Glomerular endothelial cell (primary cell): ENCODE measurements around the gene ADGRL3. TPM values are rescaled to one million over a fixed set of nuclear protein-coding genes. Genes with fewer than 3 reads are reported as not detected.
"Not testable (repeated sequence)": the region's sequence is repeated elsewhere in the genome, so short reads cannot be mapped to it uniquely, and the experiment has no call there.

Experiments used
- DNase-seq: peaks from one replicate; pipeline ENCODE4 v3.0.0-alpha.2; 2011; ENCODE audit warnings: low read depth, low spot score; ENCODE audit errors: extremely low read depth
- total RNA-seq: library from RNA; depleted of rRNA; stranded (reverse); fragments of >200 nt; gene quantifications from 2 replicates; pipeline ENCODE4 v1.2.3, GENCODE V29; 2015

The ADGRL3 gene
- total RNA-seq, 1 donor from 2014 or later, result 1.1 TPM

GRCh38 chr4:61714387-61714911 lies 514.3 kb downstream of the ADGRL3 start:
- no peak for DNase-seq

DNA sequence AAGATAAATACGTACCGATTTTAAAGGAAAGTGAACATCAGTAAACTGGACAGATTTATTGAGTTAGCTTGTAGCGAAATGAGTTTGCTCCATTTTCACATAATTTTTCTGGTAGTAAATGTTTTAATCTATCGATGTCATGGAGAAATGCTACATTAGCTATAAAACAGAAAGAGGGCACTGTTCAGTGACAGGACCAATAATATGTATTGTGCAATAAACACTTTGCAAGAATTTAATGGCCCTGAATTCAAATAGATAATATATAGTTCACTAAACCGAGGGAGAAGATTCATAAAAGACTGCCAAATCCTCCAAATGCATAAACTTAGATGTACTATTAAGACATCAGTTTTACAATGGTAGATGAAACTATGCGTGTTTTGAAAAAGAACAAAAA lies 516.3 kb downstream of the ADGRL3 start:
- no peak for DNase-seq

GRCh38 chr4:61723492-61723891 lies 523.4 kb downstream of the ADGRL3 start:
- no peak for DNase-seq

DNA sequence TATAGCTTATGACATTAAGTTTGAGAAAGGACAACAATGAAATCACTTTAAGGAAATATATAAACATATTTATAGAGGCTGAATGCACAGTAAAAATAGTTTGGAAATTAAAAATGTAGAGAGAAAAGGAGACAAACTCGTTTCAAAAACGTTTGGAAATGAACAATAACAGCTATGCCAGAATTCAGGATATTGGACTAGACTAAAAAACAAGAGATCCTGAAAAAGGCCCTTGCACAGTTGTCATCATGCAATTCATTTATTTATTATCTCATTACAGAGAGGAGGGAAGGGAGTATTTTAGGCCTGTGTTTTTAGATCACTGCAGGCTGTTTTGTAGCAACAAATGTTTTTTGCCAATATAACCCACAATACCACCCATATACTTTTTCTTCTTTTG lies 527.2 kb downstream of the ADGRL3 start:
- no peak for DNase-seq

- DNase-seq, result no peak
These were observed 534.3 kb downstream of the ADGRL3 start for GRCh38 chr4:61734409-61734808.

GRCh38 chr4:61739887-61740286 lies 539.8 kb downstream of the ADGRL3 start:
- DNase-seq, result no peak

GRCh38 chr4:61740886-61741285 lies 540.8 kb downstream of the ADGRL3 start:
- no peak for DNase-seq

- DNase-seq, result no peak
These were observed 541.4 kb downstream of the ADGRL3 start for GRCh38 chr4:61741327-61742096.

GRCh38 chr4:61750810-61751209 lies 550.7 kb downstream of the ADGRL3 start:
- no peak for DNase-seq

- no peak for DNase-seq
These were observed 552.5 kb downstream of the ADGRL3 start for GRCh38 chr4:61752617-61753016.

DNA sequence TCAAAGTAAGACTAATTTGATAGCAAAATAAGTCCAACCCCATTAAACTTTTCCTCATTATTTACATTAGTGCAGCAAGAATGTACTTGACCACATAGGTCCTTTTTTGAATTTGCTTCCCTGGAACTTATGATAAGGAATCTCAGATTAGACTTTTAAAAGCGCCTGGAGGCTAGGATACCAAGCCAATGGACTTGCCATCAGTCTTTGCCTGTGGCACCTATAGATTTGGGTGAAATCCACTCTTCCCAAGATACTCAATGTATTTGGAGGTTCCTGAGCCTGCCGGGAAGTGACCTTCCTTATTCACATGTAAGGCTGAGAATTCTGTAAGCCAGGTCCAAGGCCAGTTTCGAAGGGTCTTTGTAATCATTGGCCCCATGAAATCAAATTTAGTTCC lies 553.6 kb downstream of the ADGRL3 start:
- DNase-seq, result no peak

GRCh38 chr4:61756937-61757336 lies 556.8 kb downstream of the ADGRL3 start:
- DNase-seq, result not testable (repeated sequence)

GRCh38 chr4:61757983-61758382 lies 557.9 kb downstream of the ADGRL3 start:
- not testable (repeated sequence) for DNase-seq

- not testable (repeated sequence) for DNase-seq
These were observed 558.5 kb downstream of the ADGRL3 start for GRCh38 chr4:61758596-61758995.

- not testable (repeated sequence) for DNase-seq
These were observed 559.1 kb downstream of the ADGRL3 start for GRCh38 chr4:61759245-61759644.

GRCh38 chr4:61759885-61760284 lies 559.8 kb downstream of the ADGRL3 start:
- not testable (repeated sequence) for DNase-seq

DNA sequence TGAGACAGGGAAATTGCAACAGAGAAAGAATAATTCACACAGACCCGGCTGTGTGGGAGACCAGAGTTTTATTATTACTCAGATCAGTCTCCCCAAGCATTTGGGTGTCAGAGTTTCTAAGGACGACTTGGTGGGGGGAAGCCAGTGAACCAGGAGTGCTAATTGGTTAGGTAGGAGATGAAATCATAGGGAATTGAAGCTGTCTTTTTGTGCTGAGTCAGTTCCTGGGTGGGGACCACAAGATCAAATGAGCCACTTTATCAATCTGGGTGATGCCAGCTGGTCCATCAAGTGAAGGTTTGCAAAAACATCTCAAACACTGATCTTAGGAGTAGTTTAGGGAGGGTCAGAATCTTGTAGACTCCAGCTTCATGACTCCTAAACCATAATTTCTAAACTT lies 560.7 kb downstream of the ADGRL3 start:
- DNase-seq, result no peak

- no peak for DNase-seq
These were observed 562.8 kb downstream of the ADGRL3 start for GRCh38 chr4:61762722-61763627.

DNA sequence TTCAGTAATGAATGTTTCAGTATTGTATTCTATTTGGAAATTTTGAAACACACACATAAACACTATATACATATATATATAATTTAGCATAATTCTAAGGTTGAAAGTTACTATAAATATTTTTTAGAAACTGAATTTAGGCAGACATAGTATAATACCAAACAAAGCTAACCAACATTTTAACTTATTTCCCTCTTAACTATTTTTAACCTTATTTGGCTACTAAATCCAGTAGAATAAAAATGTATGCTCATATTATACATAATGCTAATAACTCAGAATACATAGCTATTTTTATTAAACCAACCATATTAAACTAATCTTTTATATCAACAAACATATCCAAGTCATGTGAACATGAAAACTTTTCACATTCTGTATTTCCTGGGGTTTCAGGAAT lies 563.6 kb downstream of the ADGRL3 start:
- DNase-seq, result no peak

DNA sequence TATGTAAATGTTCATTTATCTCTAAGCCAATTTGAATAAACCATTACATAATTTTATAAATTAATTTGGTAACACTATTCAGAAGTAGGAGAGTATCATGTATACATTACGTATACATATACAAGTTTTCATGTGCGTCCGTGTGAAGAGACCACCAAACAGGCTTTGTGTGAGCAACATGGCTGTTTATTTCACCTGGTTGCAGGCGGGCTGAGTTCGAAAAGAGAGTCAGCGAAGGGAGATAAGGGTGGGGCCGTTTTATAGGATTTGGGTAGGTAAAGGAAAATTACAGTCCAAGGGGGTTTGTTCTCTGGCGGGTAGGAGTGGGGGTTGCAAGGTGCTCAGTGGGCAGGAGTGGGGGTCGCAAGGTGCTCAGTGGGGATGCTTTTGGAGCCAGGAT lies 564.0 kb downstream of the ADGRL3 start:
- DNase-seq, result not testable (repeated sequence)

- not testable (repeated sequence) for DNase-seq
These were observed 569.5 kb downstream of the ADGRL3 start for GRCh38 chr4:61769444-61770167.
